ENCODE measurements around the gene ZNF280B.

ZNF280B gene

GRCh38 chr22:22546490-22546889 is 37.9 kb upstream of the ZNF280B start:
- Histone ChIP-seq H3K9ac (ENCODE audit: low read depth, low read length) (no peak overlapping the region), H3K4me3 (ENCODE audit: low read depth in 1 of 2, low read length in 2 of 2) (no peak overlapping the region), H3K27ac (ENCODE audit: low read length) (no peak overlapping the region), H4K20me1 (ENCODE audit: insufficient read depth, low read length) (no peaks in the 10 kb centered on the region), H3K79me2 (ENCODE audit: insufficient read depth, low read length) (no peaks in the 10 kb centered on the region), H3K36me3 (ENCODE audit: insufficient read depth, low read length) (no peaks in the 10 kb centered on the region), H3K4me2 (ENCODE audit: insufficient read depth, low read length) (no peak overlapping the region), H3K27me3 (ENCODE audit: insufficient read depth, low read length, poor library complexity) (peaks cover 9% of the 10 kb centered on the region), H3K9me3 (ENCODE audit: insufficient read depth, low read length, severe bottlenecking) (no peaks in the 10 kb centered on the region), H2AFZ (ENCODE audit: low read depth, low read length) (no peak overlapping the region), H3K4me1 (ENCODE audit: insufficient read depth, low read length) (no peaks in the 10 kb centered on the region)
- DNase-seq (no peak), ATAC-seq (ENCODE audit: insufficient read depth, low read depth) (no peak)
- TF ChIP-seq EZH2 (IDR thresholded peaks at IDR 0.05; ENCODE audit: borderline replicate concordance, low read depth, low read length, severe bottlenecking), result no peak
- TF ChIP-seq CTCF (IDR thresholded peaks at IDR 0.05; ENCODE audit: borderline replicate concordance, extremely low read depth, low read length, poor library complexity, severe bottlenecking), result no peak

- Histone ChIP-seq H3K4me1 (ENCODE audit: insufficient read depth, low read length) (no peaks in the 10 kb centered on the region), H3K27ac (ENCODE audit: low read length) (no peak overlapping the region), H3K36me3 (ENCODE audit: insufficient read depth, low read length) (no peaks in the 10 kb centered on the region), H3K4me2 (ENCODE audit: insufficient read depth, low read length) (no peak overlapping the region), H3K27me3 (ENCODE audit: insufficient read depth, low read length, poor library complexity) (peaks cover 9% of the 10 kb centered on the region), H3K9ac (ENCODE audit: low read depth, low read length) (no peak overlapping the region), H4K20me1 (ENCODE audit: insufficient read depth, low read length) (no peaks in the 10 kb centered on the region), H3K4me3 (ENCODE audit: low read depth in 1 of 2, low read length in 2 of 2) (no peak overlapping the region), H3K79me2 (ENCODE audit: insufficient read depth, low read length) (no peaks in the 10 kb centered on the region), H3K9me3 (ENCODE audit: insufficient read depth, low read length, severe bottlenecking) (no peaks in the 10 kb centered on the region), H2AFZ (ENCODE audit: low read depth, low read length) (no peak overlapping the region)
- no peak for ATAC-seq (ENCODE audit: insufficient read depth, low read depth)
- no peak for DNase-seq
- TF ChIP-seq EZH2 (IDR thresholded peaks at IDR 0.05; ENCODE audit: borderline replicate concordance, low read depth, low read length, severe bottlenecking) (no peak), CTCF (IDR thresholded peaks at IDR 0.05; ENCODE audit: borderline replicate concordance, extremely low read depth, low read length, poor library complexity, severe bottlenecking) (no peak)
These were observed 36.5 kb upstream of the ZNF280B start for GRCh38 chr22:22545084-22545483.

- Histone ChIP-seq H3K79me2 (ENCODE audit: insufficient read depth, low read length) (no peaks in the 10 kb centered on the region), H3K9ac (ENCODE audit: low read depth, low read length) (no peak overlapping the region), H3K4me1 (ENCODE audit: insufficient read depth, low read length) (no peaks in the 10 kb centered on the region), H3K4me3 (ENCODE audit: low read depth in 1 of 2, low read length in 2 of 2) (no peak overlapping the region), H3K27me3 (ENCODE audit: insufficient read depth, low read length, poor library complexity) (no peaks in the 10 kb centered on the region), H3K27ac (ENCODE audit: low read length) (no peak overlapping the region), H3K36me3 (ENCODE audit: insufficient read depth, low read length) (no peaks in the 10 kb centered on the region), H3K9me3 (ENCODE audit: insufficient read depth, low read length, severe bottlenecking) (no peaks in the 10 kb centered on the region), H4K20me1 (ENCODE audit: insufficient read depth, low read length) (no peaks in the 10 kb centered on the region), H3K4me2 (ENCODE audit: insufficient read depth, low read length) (no peak overlapping the region), H2AFZ (ENCODE audit: low read depth, low read length) (no peak overlapping the region)
- TF ChIP-seq EZH2 (IDR thresholded peaks at IDR 0.05; ENCODE audit: borderline replicate concordance, low read depth, low read length, severe bottlenecking) (no peak), CTCF (IDR thresholded peaks at IDR 0.05; ENCODE audit: borderline replicate concordance, extremely low read depth, low read length, poor library complexity, severe bottlenecking) (no peak)
- no peak for DNase-seq
- no peak for ATAC-seq (ENCODE audit: insufficient read depth, low read depth)
These were observed 29.9 kb upstream of the ZNF280B start for GRCh38 chr22:22538226-22538989.

All from DND-41 (cell line).